ENCODE results near the gene LPCAT2.

Gene LPCAT2

DNA sequence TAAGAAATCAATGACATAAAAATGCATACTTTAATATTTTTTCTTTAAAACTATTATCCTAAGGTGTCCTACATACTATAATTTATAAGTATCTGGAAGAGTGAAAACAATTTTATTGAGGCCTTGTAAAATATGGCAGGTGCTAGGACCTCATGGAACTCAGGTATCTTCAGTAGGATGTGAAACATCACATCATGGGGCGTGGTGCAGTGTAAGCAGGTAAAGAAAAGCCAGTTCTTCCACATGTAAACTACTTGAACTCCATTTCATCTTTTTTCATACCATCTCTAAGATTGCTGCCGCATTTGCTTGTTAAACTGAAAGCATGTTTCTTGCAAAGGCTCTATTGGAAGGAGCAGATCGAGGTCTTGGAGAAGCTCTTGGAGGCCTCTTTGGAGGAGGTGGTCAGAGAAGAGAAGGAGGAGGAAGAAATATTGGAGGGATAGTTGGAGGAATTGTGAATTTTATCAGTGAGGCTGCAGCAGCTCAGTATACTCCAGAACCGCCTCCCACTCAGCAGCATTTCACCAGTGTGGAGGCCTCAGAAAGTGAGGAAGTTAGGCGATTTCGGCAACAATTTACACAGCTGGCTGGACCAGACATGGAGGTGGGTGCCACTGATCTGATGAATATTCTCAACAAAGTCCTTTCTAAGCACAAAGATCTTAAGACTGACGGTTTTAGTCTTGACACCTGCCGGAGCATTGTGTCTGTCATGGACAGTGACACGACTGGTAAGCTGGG is 57.7 kb downstream of the LPCAT2 start, which contains the start of gene CAPNS2:
Gene CAPNS2, plus strand, starts transcription at position 253 of the 744 bp plus-strand sequence. Its CDS starts 73 bp downstream, at position 326.
- TF ChIP-seq TEAD4 (IDR thresholded peaks at IDR 0.05) (no peak), EP300 (IDR thresholded peaks at IDR 0.05; ENCODE audit: borderline replicate concordance) (no peak), TCF12 (IDR thresholded peaks at IDR 0.05; ENCODE audit: low read depth) (no peak), RAD21 (IDR thresholded peaks at IDR 0.05; ENCODE audit: low read depth) (no peak), NFIC (IDR thresholded peaks at IDR 0.05) (no peak), ZBTB7A (IDR thresholded peaks at IDR 0.05; ENCODE audit: low read depth) (no peak), EGR1 (IDR thresholded peaks at IDR 0.05) (no peak)
- TF ChIP-seq, protein P1, sequence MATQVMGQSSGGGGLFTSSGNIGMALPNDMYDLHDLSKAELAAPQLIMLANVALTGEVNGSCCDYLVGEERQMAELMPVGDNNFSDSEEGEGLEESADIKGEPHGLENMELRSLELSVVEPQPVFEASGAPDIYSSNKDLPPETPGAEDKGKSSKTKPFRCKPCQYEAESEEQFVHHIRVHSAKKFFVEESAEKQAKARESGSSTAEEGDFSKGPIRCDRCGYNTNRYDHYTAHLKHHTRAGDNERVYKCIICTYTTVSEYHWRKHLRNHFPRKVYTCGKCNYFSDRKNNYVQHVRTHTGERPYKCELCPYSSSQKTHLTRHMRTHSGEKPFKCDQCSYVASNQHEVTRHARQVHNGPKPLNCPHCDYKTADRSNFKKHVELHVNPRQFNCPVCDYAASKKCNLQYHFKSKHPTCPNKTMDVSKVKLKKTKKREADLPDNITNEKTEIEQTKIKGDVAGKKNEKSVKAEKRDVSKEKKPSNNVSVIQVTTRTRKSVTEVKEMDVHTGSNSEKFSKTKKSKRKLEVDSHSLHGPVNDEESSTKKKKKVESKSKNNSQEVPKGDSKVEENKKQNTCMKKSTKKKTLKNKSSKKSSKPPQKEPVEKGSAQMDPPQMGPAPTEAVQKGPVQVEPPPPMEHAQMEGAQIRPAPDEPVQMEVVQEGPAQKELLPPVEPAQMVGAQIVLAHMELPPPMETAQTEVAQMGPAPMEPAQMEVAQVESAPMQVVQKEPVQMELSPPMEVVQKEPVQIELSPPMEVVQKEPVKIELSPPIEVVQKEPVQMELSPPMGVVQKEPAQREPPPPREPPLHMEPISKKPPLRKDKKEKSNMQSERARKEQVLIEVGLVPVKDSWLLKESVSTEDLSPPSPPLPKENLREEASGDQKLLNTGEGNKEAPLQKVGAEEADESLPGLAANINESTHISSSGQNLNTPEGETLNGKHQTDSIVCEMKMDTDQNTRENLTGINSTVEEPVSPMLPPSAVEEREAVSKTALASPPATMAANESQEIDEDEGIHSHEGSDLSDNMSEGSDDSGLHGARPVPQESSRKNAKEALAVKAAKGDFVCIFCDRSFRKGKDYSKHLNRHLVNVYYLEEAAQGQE (IDR thresholded peaks at IDR 0.05; ENCODE audit: low read depth), result no peak
- TF ChIP-seq, protein P2, sequence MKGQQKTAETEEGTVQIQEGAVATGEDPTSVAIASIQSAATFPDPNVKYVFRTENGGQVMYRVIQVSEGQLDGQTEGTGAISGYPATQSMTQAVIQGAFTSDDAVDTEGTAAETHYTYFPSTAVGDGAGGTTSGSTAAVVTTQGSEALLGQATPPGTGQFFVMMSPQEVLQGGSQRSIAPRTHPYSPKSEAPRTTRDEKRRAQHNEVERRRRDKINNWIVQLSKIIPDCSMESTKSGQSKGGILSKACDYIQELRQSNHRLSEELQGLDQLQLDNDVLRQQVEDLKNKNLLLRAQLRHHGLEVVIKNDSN (IDR thresholded peaks at IDR 0.05), result no peak

DNA sequence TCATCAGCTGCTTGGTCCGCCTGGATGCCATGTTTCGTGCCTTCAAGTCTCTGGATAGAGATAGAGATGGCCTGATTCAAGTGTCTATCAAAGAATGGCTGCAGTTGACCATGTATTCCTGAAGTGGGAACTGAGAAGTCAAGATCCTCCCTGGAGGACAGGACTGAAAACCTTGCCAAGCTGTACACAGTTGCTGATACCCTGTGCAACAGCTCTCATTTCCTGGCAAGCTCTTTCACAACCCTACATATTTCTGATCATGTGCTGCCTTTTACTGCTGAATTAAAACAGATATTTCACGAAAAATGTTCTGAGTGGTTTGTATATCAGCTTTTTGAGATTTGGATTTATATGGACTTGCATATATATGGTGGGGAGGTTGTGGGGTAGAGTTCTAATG is 58.5 kb downstream of the LPCAT2 start:
- TF ChIP-seq, protein P1 (IDR thresholded peaks at IDR 0.05; ENCODE audit: low read depth), result no peak
- TF ChIP-seq CREB1 (IDR thresholded peaks at IDR 0.05; ENCODE audit: low read depth), result no peak
- no peak for TF ChIP-seq YY1 (IDR thresholded peaks at IDR 0.05; ENCODE audit: low read depth)
- no peak for TF ChIP-seq FOXM1 (IDR thresholded peaks at IDR 0.05; ENCODE audit: borderline replicate concordance, low read depth)
- no peak for TF ChIP-seq EP300 (IDR thresholded peaks at IDR 0.05; ENCODE audit: borderline replicate concordance)
- TF ChIP-seq TEAD4 (IDR thresholded peaks at IDR 0.05), result no peak
- TF ChIP-seq, protein P3, sequence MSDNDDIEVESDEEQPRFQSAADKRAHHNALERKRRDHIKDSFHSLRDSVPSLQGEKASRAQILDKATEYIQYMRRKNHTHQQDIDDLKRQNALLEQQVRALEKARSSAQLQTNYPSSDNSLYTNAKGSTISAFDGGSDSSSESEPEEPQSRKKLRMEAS (IDR thresholded peaks at IDR 0.05), result no peak
- TF ChIP-seq CEBPB (IDR thresholded peaks at IDR 0.05), result no peak
- no peak for TF ChIP-seq RAD21 (IDR thresholded peaks at IDR 0.05; ENCODE audit: low read depth)

DNA sequence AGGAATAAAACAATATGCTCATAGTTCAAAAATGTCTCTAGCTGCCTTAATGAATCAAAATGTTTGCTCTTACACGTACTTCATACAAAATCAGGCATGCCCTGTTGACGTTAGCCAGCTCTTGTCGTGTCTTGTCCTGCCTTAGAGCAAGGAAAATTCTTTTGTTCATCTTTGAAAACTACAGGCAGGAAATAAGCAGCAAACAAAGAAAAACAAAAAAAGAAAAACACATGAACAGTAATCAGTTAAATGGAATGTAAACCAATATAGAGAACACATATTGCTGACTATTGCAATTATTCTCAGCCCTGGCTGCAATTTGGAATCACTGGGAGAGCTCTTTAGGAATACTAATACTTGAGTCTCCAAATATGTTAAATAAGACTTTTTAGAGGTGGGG is 59.3 kb downstream of the LPCAT2 start:
- no peak for TF ChIP-seq CEBPB (IDR thresholded peaks at IDR 0.05)
- TF ChIP-seq TCF12 (IDR thresholded peaks at IDR 0.05; ENCODE audit: low read depth), result no peak
- no peak for TF ChIP-seq TEAD4 (IDR thresholded peaks at IDR 0.05)
- TF ChIP-seq TAF1 (IDR thresholded peaks at IDR 0.05; ENCODE audit: low read depth), result no peak
- TF ChIP-seq NFIC (IDR thresholded peaks at IDR 0.05), result no peak
- TF ChIP-seq, protein P3 (IDR thresholded peaks at IDR 0.05), result no peak
- no peak for TF ChIP-seq RAD21 (IDR thresholded peaks at IDR 0.05; ENCODE audit: low read depth)

DNA sequence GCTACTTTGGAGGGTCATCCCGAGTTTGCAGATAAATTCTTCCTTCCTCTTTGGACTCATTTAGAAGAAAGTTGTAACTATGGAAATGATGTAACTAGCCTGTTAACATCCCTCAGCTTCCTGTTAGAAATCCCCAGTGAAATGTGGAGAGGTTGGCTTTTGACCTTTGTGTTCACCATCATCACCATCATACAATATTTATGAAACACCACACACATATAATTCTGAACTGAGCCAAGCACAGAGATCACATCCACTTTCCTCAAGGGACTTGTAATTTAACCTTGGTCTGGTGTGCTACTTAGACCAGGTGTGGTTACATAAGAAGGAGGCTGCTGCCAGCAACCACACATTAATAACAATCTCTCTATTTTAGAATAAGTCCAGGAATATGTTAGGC is 60.2 kb downstream of the LPCAT2 start:
- TF ChIP-seq, protein P1 (IDR thresholded peaks at IDR 0.05; ENCODE audit: low read depth), result no peak
- TF ChIP-seq EGR1 (IDR thresholded peaks at IDR 0.05) (no peak), TEAD4 (IDR thresholded peaks at IDR 0.05) (no peak), FOXM1 (IDR thresholded peaks at IDR 0.05; ENCODE audit: borderline replicate concordance, low read depth) (no peak), CREB1 (IDR thresholded peaks at IDR 0.05; ENCODE audit: low read depth) (no peak), ZBTB7A (IDR thresholded peaks at IDR 0.05; ENCODE audit: low read depth) (no peak), NFIC (IDR thresholded peaks at IDR 0.05) (no peak), YY1 (IDR thresholded peaks at IDR 0.05; ENCODE audit: low read depth) (no peak), TCF12 (IDR thresholded peaks at IDR 0.05; ENCODE audit: low read depth) (no peak), TAF1 (IDR thresholded peaks at IDR 0.05; ENCODE audit: low read depth) (no peak), EP300 (IDR thresholded peaks at IDR 0.05; ENCODE audit: borderline replicate concordance) (no peak)
- TF ChIP-seq, protein P3 (IDR thresholded peaks at IDR 0.05), result no peak
- TF ChIP-seq, protein P2 (IDR thresholded peaks at IDR 0.05), result no peak
